Rectal smooth muscle tissue (tissue), 1 donor: ENCODE measurements around the gene M6PR.
"Not testable (repeated sequence)": the region's sequence is repeated elsewhere in the genome, so short reads cannot be mapped to it uniquely, and the experiment has no call there.

Source experiments
- H3K27ac ChIP-seq: one replicate; pipeline ENCODE4 v1.7.0; 2013; ENCODE audit warnings: low read depth, low read length, inconsistent platforms
- H3K27me3 ChIP-seq: one replicate; pipeline ENCODE4 v1.7.0; 2013; ENCODE audit warnings: low read length; ENCODE audit not compliant: control insufficient read depth, insufficient read depth
- H3K36me3 ChIP-seq: one replicate; pipeline ENCODE4 v1.7.0; 2013; ENCODE audit warnings: low read length; ENCODE audit not compliant: control insufficient read depth, insufficient read depth
- H3K4me1 ChIP-seq: one replicate; pipeline ENCODE4 v1.7.0; 2013; ENCODE audit warnings: low read length; ENCODE audit not compliant: control insufficient read depth, insufficient read depth
- H3K4me3 ChIP-seq: one replicate; pipeline ENCODE4 v1.7.0; 2013; ENCODE audit warnings: low read length
- H3K9ac ChIP-seq: one replicate; pipeline ENCODE4 v1.7.0; 2013; ENCODE audit warnings: low read length

Gene M6PR

GRCh38 chr12:8947737-8948136 is 1.7 kb downstream of the M6PR start:
- H3K27me3 ChIP-seq = no peaks in the 10 kb centered on the region
- no peak overlapping the region for H3K4me3 ChIP-seq
- no peak overlapping the region for H3K9ac ChIP-seq
- no peak overlapping the region for H3K27ac ChIP-seq
- H3K4me1 ChIP-seq = peaks cover 9% of the 10 kb centered on the region
- peaks cover 18% of the 10 kb centered on the region for H3K36me3 ChIP-seq

DNA sequence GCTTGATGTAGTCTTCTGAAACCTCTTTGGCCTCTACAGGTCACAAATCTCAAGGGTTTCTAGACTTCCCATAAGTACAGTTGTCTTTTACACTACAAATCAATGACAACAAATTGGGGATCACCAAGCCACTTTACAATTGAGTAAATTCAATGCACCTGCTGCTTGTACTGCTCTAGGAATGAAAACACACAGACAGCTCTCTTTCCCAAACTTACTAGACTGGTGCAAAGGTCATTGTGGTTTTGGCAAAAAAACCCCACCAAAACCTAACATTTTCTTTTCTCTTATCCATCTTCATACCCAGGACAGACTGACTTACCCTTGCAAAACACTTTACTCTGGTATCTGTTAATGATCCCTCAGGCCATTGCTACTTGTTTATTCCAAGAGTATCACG is 2.7 kb downstream of the M6PR start:
- Histone ChIP-seq H3K9ac (no peak overlapping the region), H3K4me1 (peaks cover 9% of the 10 kb centered on the region), H3K36me3 (peaks cover 23% of the 10 kb centered on the region), H3K27ac (no peak overlapping the region), H3K27me3 (no peaks in the 10 kb centered on the region), H3K4me3 (no peak overlapping the region)

DNA sequence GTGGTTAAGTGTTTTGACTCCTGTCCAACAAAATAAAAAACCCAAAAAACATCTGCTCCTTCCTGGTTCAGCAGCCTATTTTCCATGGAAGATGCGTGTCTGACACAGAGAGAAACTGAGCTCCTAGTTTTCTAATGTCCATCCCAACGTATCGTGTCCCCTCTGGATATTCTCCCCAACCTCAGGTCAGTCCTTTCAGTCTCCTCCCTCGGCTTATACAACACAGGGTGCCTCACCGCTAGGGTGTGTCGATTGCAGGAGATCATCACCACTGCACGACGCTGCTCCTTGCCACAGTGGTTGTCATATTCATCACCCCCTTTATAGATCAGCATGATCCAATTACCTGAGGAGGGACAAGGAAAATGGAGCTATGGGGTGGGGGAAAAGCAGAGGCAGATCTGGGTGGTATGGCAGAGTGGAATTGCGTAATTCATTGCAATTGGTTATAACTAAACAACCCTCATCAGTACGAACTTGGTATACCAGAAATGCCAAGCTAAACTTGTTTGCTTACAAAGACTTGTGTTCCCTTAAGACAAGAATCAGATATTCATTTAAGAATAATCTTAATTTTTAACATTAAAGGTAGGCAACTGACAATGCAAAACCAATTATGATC is 5.8 kb downstream of the M6PR start:
- Histone ChIP-seq H3K9ac (no peak overlapping the region), H3K36me3 (peaks cover 31% of the 10 kb centered on the region), H3K4me3 (no peak overlapping the region), H3K27me3 (no peaks in the 10 kb centered on the region), H3K4me1 (peaks cover 6% of the 10 kb centered on the region), H3K27ac (no peak overlapping the region)

DNA sequence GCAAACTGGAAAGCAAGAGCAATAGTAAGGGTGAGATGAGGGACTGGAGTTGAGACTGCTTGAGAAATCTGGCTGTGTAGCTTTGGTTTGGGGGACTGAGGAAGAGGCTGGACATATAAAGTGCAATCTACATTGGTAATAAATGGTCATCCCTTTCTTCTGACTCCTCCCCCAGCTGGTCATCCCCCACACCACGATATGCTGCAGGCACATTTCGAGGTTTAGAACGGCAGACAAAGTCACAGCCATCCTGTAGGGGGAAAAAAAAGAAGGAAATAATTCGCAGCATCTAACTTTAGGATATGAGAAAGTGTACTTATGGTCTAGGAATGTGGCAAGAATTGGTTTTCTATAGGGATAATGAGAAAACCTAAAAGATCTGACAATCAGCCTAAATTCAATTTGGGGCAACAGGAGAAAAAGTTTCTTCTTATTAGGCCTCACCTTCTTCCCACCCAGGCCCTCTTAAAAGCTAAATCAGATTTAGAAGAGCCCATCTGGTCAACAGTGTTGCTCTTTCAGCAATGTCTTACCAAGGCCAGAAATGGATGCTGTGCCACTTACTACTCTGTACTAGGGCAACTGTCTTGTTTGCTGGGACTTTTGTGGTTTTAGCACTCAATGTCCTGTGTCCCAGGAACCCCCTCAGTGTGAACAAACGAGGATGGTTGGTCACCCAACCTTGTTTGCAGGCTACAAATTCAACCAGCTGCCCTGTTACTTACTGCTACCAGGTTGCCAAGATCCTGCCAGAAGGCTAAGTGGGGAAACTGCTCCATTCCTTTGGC is 7.6 kb downstream of the M6PR start:
- peaks cover 31% of the 10 kb centered on the region for H3K36me3 ChIP-seq
- no peak overlapping the region for H3K9ac ChIP-seq
- H3K27ac ChIP-seq = no peak overlapping the region
- H3K4me3 ChIP-seq = no peak overlapping the region
- no peaks in the 10 kb centered on the region for H3K4me1 ChIP-seq
- no peaks in the 10 kb centered on the region for H3K27me3 ChIP-seq

DNA sequence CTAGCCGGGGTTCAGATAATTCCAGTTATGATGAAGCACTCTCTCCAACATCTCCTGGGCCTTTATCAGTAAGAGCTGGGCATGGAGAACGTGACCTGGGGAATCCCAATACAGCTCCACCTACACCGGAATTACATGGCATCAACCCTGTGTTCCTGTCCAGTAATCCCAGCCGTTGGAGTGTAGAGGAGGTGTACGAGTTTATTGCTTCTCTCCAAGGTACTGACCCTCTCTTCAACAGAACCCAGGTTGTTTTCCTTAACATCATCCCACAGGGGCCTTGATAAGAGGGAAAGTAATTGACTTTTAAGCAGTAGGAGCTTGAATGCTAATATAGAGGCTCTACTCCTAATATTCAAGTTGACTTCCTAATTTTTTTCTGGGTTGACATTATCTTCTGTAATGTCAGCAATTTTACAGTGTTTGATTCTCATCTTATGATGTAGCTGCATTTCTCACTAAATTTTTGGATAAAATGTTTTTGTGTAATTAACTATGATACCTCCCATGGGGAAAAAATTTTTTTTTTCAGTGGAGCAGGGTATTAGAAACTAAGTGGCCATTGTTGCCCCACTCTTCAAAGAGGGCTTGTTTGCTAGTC is 11.5 kb downstream of the M6PR start:
- H3K36me3 ChIP-seq = peaks cover 20% of the 10 kb centered on the region
- not testable (repeated sequence) for H3K27ac ChIP-seq, H3K4me1 ChIP-seq, H3K4me3 ChIP-seq, H3K9ac ChIP-seq, H3K27me3 ChIP-seq

GRCh38 chr12:8936735-8937134 is 12.7 kb downstream of the M6PR start:
- H3K4me3 ChIP-seq = no peak overlapping the region
- no peak overlapping the region for H3K27ac ChIP-seq
- H3K9ac ChIP-seq = no peak overlapping the region
- no peaks in the 10 kb centered on the region for H3K27me3 ChIP-seq
- peaks cover 15% of the 10 kb centered on the region for H3K36me3 ChIP-seq
- H3K4me1 ChIP-seq = no peaks in the 10 kb centered on the region

DNA sequence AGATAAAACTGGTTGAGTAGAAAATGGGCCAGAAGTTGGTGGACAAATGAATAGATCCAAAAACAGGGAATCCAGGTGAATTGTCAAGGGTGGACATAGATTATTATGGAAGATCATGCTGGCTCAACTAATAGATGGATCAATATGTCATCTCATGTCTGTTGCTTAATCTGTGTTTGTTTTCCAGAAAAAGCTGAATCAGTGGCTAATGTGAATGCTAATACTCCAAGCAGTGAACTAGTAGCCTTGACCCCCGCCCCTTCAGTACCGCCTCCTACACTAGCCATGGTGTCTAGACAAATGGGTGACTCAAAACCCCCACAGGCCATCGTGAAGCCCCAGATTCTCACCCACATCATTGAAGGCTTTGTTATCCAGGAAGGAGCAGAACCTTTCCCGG is 15.4 kb downstream of the M6PR start:
- H3K4me1 ChIP-seq, H3K27me3 ChIP-seq, H3K27ac ChIP-seq, H3K4me3 ChIP-seq, H3K9ac ChIP-seq: not testable (repeated sequence)
- H3K36me3 ChIP-seq = peaks cover 12% of the 10 kb centered on the region

DNA sequence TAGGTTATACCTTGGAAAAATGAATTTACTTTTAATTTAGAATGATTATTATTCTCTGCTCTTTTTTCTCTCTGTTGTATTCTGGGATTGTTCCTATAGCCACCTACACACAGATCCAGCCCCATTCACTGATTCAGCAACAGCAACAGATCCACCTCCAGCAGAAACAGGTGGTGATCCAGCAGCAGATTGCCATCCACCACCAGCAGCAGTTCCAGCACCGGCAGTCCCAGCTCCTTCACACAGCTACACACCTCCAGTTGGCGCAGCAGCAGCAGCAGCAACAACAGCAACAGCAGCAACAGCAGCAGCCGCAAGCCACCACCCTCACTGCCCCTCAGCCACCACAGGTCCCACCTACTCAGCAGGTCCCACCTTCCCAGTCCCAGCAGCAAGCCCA is 17.0 kb downstream of the M6PR start:
- not testable (repeated sequence) for H3K27ac ChIP-seq, H3K4me1 ChIP-seq, H3K9ac ChIP-seq, H3K27me3 ChIP-seq, H3K4me3 ChIP-seq, H3K36me3 ChIP-seq

GRCh38 chr12:8930655-8931323 is 18.7 kb downstream of the M6PR start:
- not testable (repeated sequence) for H3K4me1 ChIP-seq, H3K27me3 ChIP-seq, H3K9ac ChIP-seq, H3K4me3 ChIP-seq, H3K36me3 ChIP-seq, H3K27ac ChIP-seq

GRCh38 chr12:8922544-8922943 is 26.9 kb downstream of the M6PR start:
- Histone ChIP-seq H3K27me3 (no peaks in the 10 kb centered on the region), H3K4me1 (no peaks in the 10 kb centered on the region), H3K9ac (no peak overlapping the region), H3K36me3 (peaks cover 2% of the 10 kb centered on the region), H3K27ac (no peak overlapping the region), H3K4me3 (no peak overlapping the region)

DNA sequence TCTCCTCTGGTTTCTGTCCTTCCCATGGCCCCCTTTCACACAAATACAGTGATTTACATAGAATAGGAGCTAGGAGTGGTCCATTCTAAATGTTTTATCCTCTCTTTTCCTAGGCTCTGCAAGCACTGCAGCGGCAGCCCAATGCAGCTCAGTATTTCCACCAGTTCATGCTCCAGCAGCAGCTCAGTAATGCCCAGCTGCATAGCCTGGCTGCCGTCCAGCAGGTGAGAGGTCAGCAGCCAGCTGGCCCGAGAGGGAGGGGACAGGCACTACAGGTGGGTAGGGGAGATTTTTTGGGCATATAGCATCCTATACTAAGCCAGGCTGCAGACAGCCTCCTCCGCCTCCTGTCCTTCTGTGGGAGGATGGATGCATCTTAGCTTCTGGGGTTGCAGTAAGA is 29.8 kb downstream of the M6PR start:
- not testable (repeated sequence) for H3K27ac ChIP-seq, H3K9ac ChIP-seq, H3K27me3 ChIP-seq, H3K4me3 ChIP-seq, H3K36me3 ChIP-seq, H3K4me1 ChIP-seq

DNA sequence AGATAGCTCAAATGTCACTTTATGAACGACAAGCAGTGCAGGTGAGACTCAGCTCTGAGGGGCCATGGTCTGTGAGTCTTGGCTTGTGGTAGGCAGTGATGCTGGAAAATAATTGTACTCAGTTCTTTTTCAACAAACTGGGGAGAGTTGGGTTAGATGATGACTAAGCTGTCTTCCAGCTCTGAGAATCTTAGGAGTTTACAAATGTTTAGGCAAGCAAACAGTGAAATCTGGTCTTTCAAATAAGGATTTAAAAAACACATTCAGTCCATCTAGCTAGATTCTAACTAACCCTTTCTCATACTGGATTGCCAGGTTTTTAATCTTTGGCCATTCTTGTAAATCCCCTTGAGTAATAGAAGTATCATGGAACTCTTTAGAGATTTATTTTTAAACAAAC is 31.7 kb downstream of the M6PR start:
- H3K9ac ChIP-seq = no peak overlapping the region
- peaks cover 7% of the 10 kb centered on the region for H3K4me1 ChIP-seq
- peaks cover 2% of the 10 kb centered on the region for H3K36me3 ChIP-seq
- H3K27ac ChIP-seq = no peak overlapping the region
- H3K4me3 ChIP-seq = no peak overlapping the region
- no peaks in the 10 kb centered on the region for H3K27me3 ChIP-seq
